ENCODE measurements around the gene CHMP1A.
A peak's percentile ranks its signal among the peaks of the same experiment; 100 is the strongest.
"Not testable (repeated sequence)": the region's sequence is repeated elsewhere in the genome, so short reads cannot be mapped to it uniquely, and the experiment has no call there.

CHMP1A gene

DNA sequence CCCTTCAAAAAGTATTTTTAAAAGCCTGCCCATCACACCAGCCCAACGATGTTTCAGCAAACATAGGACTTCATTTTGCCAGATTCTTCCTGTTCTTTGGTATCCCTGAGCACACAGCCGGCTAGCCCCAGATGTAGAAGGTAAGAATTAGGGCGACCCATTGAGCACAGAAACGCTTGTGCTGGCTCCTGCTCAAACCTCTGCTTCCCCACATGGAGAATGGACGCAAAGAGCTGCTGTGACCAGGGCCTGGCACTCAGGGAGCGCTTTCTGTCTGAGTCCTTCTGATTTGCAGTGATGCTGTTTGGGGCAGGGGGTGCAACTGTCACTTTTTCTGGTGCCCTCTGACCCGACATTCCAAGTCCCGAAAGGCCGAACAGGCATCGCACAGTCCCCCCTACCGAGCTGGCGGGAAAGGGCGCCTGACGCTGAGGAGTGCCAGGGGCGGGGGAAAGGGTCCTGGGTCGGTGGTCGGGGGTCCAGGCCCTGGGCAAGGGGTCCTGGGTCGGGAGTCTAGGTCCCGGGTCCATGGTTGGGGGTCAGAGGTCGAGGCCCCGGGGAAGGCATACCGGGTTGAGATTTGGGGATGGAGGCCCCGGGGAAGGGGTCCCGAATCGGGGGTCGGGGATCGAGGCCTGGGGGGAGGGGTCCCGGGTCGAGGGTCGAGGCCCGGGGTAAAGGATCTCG, 930 bp downstream of the CHMP1A start:
- no peak for DNase-seq

DNA sequence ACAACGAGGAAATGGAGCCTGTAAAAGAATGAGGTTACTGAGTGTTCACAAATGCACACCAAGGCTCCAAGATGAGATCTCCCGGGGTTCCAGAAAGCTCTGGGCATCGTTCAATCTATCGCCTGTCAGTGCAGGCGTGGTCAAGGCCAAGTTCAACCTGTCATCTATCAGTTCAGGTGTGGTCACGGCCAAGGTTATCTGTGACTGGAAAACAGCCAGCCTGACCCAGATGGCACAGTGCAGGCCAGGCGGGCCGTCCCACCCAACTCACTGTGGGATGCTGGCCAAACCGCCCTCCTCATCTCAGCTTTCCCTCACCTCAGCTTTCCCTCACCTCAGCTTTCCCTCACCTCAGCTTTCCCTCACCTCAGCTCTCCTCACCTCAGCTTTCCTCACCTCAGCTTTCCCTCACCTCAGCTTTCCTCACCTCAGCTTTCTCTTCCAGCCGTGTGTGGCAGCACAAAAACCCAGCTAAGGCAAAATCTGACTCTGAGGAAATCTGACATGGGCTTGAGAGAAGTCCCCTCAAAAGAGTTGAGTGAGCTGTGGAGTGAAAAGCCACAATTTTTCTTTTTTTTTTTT, 2.4 kb downstream of the CHMP1A start:
- no peak for DNase-seq

GRCh38 chr16:89653656-89654295, 3.7 kb downstream of the CHMP1A start:
- DNase-seq, result no peak

- no peak for DNase-seq
These were observed 5.9 kb downstream of the CHMP1A start for GRCh38 chr16:89651584-89651983.

DNA sequence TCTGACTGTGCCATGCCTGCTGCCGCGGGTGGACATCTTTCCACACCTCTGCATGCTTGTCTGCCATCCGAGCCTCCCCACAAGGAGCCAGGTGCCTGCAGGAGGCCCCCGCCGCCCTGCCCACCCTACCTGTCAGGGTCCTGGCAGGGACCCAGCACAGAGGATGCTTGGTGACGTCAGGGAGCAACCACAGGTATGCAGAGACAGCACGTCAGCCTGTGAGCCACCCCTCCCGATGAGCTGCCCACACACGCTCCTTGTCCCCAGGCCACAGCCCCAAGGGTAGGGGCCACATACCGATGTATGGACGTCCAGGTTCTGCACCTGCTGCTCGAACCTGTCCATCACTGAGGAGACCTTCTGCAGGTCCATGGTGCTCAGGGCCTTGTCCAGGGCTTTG, 10.6 kb downstream of the CHMP1A start:
- no peak for DNase-seq

DNA sequence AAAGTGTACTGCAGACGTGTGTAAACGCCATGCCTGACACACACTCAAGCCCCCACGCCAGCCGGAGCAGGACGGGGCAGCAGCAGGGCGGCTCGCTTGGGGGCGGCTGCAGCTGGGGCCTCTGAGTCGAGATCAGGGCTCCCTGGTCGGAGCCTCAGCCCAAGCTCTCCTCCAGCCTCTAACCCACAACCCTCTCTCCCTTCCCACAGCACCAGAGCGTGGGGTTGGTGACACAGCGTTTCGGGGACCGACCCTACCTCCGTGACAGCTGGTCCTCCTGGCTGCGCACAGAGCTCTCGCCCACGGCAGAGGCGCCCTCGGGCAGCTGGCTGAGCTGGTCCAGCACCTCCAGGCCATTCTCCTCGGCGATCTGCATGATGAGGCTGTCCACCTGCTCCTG, 11.2 kb downstream of the CHMP1A start:
- DNase-seq, result no peak

GRCh38 chr16:89645122-89645521, 12.4 kb downstream of the CHMP1A start:
- no peak for DNase-seq

DNA sequence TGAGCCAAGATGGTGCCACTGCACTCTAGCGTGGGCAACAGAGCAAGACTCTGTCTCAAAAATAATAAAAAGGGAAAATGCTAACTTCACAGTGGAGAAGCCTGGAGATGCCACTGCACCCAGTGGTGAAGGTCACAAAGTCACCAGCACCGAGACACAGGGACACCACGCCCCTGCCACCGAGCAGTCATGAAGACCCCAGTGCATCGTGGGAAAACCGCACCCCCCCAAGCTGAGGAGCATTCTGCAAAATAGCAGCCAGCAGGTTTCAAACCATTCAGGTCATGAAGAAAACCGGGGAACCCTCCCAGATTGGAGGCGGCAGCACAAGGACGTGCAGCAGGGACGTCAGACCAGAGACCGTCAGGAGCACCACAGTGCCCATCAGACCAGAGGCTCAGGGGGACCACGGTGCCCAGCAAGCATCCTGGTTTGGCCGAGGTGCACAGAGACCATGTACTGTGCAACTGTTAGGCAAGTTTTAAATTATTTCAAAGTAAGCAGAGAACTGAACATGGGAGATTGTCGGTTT, 13.7 kb downstream of the CHMP1A start:
- DNase-seq, result no peak

- no peak for DNase-seq
These were observed 14.9 kb downstream of the CHMP1A start for GRCh38 chr16:89642574-89642973.

DNA sequence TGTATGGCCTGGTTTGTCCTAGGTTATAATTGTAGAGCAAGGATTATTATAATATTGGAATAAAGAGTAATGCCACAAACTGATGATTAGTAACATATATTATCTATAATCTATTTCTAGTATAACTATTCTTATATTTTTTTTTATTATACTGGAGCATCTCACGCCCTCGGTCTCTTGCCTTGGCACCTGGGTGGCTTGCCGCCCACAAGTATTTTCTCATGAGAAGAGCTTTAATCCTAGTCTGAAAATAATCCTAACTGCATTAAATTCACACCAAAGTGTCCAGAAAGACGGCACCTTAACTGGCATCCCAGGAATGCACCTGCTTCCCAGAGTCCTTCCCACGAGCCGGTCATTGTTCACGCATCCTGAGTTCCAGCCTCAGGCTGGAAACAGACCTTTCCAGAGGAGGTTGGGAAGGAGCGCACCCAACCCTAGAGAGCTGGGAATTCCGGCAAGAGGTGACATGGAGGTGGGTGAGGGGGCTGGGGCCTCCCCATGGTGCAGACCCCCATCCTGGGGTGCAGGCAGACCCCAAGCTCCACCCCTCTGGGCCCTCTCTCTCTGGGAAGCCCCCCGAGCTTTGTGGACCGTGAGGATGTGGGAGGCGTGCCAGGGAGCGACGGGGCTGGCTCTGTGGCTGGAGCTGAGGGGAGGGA, 15.9 kb downstream of the CHMP1A start:
- no peak for DNase-seq

DNA sequence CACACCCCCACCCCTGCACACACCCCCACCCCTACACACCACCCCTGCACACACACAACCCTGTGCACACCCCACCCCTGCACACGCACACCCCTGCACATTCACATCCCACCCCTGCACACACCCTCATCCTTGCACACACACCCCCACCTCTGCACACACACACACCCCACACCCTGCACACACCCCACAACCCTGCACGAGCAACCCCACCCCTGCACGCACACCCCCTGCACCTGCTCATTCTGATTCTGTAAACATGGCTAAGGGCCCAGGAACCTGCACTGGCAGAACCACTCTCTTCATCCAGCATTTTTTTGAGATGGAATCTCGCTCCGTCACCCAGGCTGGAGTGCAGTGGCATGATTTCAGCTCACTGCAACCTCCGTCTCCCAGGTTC, 18.1 kb downstream of the CHMP1A start:
- no peak for DNase-seq

DNA sequence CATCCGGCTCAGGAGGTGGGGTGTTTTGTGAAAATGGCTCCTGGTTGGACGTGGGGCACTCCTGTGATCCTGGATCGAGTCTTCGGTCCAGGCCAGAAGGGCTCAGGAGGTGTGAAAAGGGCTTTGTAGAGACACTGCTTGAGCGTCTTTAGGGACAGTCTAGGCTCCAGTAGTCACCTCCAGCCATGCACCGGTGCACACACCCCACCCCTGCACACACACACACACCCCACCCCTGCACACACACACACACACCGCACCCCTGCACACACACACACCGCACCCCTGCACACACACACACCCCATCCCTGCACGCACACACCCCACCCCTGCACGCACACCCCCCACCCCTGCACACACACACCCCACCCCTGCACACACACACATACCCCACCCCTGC, 19.1 kb downstream of the CHMP1A start:
- no peak for DNase-seq

- DNase-seq, result no peak
These were observed 20.1 kb downstream of the CHMP1A start for GRCh38 chr16:89637379-89637778.

DNA sequence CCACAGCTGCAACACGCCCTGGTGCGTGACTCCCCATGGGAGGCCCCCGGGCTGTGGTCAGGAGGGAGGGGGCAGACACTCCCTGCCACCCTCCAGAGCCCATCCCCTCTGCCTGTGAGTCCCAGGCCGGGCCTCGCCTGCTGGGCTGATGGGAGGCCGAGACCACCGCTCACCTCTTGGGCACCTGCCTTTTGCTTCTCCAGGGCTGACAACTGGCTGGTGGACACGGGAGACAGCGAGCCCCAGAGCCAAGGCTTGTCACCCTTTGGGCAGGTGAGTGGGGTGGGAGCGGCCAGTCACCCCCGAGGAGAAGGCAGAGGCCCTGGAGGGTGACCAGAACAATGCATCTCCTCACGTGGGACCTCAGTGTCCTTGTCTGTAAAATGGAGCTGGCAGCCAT, 20.8 kb downstream of the CHMP1A start:
- DNase-seq, result no peak

- not testable (repeated sequence) for DNase-seq
These were observed 22.8 kb downstream of the CHMP1A start for GRCh38 chr16:89634463-89635385.

DNA sequence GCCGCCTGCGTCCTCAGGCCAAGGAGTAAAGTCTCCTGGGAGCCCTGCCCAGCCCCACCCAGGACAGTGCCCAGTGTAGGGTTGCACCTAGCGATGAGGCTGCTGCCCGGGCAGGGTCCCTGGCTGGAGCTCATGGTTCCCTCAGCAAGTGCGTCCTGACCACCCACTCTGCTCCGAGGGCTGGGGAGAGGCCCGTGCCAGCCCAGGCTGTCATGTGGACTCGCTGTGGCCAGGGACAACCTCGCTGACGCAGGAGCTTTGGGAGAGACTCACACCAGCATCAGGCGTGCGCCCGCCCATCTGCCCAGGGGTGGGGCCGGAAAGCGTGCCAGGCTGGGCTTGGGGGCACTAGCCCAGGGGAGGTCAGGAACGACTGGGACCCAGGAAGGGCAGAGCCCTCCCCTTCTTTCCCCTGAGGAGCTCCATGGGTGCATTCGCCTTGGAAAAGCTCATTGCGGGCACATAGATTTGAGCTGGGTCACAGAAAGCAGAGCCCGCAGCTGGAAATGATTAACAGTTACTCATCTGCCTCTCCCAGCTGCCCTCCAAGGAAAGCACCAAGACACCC, 24.4 kb downstream of the CHMP1A start:
- DNase-seq, result peak; percentile 70

GRCh38 chr16:89629827-89630610, 27.5 kb downstream of the CHMP1A start:
- DNase-seq, result no peak

DNA sequence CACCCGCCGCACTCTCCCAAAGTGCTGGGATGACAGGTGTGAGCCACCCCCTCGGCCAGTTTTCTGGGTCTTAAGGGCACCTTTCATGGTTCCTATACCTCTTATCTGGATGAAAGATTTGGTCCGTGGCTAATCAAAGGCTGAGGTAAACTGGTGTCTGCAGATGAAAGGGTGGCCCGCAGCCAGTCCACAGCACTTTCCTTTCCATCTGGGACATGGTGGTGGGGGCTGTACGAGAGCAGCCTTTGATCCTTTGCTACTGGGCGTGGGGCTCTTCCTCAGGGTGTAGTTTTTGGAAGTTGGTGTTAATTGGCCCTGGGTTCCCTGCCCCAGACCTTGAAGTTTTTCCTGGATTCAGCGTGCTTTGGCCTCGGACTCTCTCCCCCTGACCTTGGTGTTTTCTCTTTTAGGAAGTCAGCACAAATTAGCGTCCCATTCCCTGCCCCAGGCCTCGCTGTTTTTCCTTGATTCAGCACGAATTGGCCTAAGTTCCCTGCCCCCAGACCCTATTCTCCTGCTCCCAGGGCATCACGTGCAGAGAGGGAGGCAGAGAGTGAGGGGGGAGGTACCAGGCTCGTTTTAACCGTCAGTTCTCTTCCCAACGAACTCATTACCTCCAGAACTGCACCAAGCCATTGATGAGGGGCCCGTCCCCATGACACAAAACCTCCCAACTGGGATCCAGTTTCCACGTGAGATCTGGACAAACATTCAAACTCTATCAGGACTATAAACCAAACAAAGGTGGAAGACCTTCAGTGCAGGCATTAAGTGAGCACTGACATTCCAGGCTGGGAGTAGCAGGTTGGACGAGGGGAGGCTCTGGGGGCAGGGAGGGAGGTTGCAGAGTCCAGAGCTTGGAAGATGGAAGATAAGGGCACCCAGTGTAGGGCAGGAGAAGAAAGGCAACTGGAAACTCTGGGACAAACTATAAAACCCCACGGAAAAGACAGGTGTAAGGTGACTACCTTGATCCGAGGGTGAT, 32.4 kb downstream of the CHMP1A start:
- DNase-seq, result no peak

DNA sequence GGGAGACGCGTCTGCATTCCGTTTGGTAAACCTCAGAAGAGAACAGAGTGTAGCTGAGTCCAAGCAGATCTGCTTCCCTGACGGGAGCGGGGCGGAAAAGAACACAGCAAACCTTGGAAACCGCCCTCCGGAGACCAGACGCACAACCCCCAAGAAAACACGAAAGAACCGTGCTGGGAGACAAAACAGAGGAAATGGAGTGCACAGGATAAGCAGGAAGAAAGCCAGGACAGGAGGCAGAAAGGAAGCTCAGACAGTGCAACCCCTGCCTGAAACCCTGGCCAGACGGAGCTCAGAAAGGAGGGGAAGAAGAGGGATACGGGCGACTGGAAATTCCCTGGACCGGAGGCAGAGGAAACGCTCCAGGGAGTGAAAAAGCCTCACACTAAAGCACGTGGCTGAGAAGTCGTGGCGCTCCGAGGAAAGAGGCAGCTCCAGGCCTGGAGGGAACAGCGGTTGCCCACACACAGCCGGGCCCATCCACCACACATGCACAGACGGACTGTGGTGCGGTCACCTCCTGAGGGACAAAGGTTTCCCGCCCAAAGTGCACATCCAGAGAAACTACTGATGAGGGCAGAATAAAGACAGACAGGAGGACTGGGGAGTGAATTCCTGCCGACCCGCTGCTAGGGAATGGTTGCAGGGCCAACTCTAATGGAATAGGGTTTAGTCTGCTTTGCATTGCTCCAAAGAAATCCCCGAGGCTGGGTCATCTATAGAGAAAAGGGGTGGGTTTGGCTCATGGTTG, 33.8 kb downstream of the CHMP1A start:
- DNase-seq, result peak; percentile 31

Data from fibroblast of upper back skin (primary cell).